ENCODE measurements around the gene WASF3. TPM values are rescaled to one million over a fixed set of nuclear protein-coding genes. Genes with fewer than 3 reads are reported as not detected.

WASF3 gene
- total and polyA plus RNA-seq, 2 experiments from 2014 or later = 9.9 to 20.7 TPM

DNA sequence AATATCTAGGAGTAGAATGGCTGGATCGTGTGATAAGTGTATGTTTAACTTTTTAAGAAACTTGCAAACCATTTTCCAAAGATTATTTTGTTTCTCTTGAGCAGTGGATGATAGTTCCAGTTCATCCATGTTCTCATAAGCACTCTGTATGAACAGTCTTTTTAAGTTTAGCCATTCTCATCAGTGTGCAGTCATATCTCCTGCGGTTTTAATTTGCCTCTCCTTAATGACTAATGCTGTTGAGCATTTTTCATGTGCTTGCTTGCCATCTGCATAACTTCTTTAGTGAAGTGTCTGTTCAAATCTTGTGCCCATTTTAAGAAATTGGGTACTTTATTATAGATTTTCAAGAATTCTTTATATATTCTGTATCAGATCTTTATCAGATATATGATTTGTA, 58.6 kb downstream of the WASF3 start:
- Histone ChIP-seq H4K20me1 (replicated peaks; ENCODE audit: insufficient read depth) (no peaks in the 10 kb centered on the region), H3F3A (replicated peaks; ENCODE audit: low read depth) (no peaks in the 10 kb centered on the region), H3K9me2 (ENCODE audit: insufficient read depth) (no peaks in the 10 kb centered on the region), H3K27me3 (ENCODE audit: insufficient read depth) (no peaks in the 10 kb centered on the region), H3K27ac (ENCODE audit: low read depth) (no peak overlapping the region), H3K4me3 (no peak overlapping the region), H2AFZ (no peak overlapping the region), H3K4me1 (ENCODE audit: insufficient read depth) (no peaks in the 10 kb centered on the region), H3K79me2 (replicated peaks; ENCODE audit: insufficient read depth) (no peaks in the 10 kb centered on the region), H3K36me3 (ENCODE audit: insufficient read depth) (no peaks in the 10 kb centered on the region), H3K4me2 (no peak overlapping the region)
- H3K36me3 Mint-ChIP-seq (ENCODE audit: low read depth) = peaks cover 10% of the 10 kb centered on the region; the same call in 2 of the 3 replicates
- no peaks in the 10 kb centered on the region for H3K4me1 Mint-ChIP-seq
- H3K4me3 Mint-ChIP-seq = no peak overlapping the region
- ATAC-seq = no peak
- H3K27me3 Mint-ChIP-seq (ENCODE audit: insufficient read depth, low read depth, poor library complexity) = no peaks in the 10 kb centered on the region
- DNase-seq (ENCODE audit: low spot score) = no peak
- no peak overlapping the region for H3K27ac Mint-ChIP-seq
- H3K9me3 Mint-ChIP-seq = no peaks in the 10 kb centered on the region
- TF ChIP-seq, protein P1, sequence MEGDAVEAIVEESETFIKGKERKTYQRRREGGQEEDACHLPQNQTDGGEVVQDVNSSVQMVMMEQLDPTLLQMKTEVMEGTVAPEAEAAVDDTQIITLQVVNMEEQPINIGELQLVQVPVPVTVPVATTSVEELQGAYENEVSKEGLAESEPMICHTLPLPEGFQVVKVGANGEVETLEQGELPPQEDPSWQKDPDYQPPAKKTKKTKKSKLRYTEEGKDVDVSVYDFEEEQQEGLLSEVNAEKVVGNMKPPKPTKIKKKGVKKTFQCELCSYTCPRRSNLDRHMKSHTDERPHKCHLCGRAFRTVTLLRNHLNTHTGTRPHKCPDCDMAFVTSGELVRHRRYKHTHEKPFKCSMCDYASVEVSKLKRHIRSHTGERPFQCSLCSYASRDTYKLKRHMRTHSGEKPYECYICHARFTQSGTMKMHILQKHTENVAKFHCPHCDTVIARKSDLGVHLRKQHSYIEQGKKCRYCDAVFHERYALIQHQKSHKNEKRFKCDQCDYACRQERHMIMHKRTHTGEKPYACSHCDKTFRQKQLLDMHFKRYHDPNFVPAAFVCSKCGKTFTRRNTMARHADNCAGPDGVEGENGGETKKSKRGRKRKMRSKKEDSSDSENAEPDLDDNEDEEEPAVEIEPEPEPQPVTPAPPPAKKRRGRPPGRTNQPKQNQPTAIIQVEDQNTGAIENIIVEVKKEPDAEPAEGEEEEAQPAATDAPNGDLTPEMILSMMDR (conservative IDR thresholded peaks at IDR 0.05; ENCODE audit: low read depth in 2 of 2) = no peak
- TF ChIP-seq NANOG (IDR thresholded peaks at IDR 0.05; ENCODE audit: borderline replicate concordance) (no peak), STAT1 (IDR thresholded peaks at IDR 0.05; ENCODE audit: unreplicated experiment) (no peak), JUNB (IDR thresholded peaks at IDR 0.05; ENCODE audit: unreplicated experiment) (no peak), POLR2AphosphoS5 (IDR thresholded peaks at IDR 0.05; ENCODE audit: low read depth) (no peak), ZNF331 (CRISPR knock-in tag; IDR thresholded peaks at IDR 0.05; ENCODE audit: low read depth) (no peak), CREB1 (CRISPR knock-in tag; IDR thresholded peaks at IDR 0.05; ENCODE audit: low read depth) (no peak), ZNF114 (CRISPR knock-in tag; IDR thresholded peaks at IDR 0.05) (no peak)
- TF ChIP-seq, protein P2, sequence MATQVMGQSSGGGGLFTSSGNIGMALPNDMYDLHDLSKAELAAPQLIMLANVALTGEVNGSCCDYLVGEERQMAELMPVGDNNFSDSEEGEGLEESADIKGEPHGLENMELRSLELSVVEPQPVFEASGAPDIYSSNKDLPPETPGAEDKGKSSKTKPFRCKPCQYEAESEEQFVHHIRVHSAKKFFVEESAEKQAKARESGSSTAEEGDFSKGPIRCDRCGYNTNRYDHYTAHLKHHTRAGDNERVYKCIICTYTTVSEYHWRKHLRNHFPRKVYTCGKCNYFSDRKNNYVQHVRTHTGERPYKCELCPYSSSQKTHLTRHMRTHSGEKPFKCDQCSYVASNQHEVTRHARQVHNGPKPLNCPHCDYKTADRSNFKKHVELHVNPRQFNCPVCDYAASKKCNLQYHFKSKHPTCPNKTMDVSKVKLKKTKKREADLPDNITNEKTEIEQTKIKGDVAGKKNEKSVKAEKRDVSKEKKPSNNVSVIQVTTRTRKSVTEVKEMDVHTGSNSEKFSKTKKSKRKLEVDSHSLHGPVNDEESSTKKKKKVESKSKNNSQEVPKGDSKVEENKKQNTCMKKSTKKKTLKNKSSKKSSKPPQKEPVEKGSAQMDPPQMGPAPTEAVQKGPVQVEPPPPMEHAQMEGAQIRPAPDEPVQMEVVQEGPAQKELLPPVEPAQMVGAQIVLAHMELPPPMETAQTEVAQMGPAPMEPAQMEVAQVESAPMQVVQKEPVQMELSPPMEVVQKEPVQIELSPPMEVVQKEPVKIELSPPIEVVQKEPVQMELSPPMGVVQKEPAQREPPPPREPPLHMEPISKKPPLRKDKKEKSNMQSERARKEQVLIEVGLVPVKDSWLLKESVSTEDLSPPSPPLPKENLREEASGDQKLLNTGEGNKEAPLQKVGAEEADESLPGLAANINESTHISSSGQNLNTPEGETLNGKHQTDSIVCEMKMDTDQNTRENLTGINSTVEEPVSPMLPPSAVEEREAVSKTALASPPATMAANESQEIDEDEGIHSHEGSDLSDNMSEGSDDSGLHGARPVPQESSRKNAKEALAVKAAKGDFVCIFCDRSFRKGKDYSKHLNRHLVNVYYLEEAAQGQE (IDR thresholded peaks at IDR 0.05; ENCODE audit: unreplicated experiment) = no peak
- TF ChIP-seq, protein P3, sequence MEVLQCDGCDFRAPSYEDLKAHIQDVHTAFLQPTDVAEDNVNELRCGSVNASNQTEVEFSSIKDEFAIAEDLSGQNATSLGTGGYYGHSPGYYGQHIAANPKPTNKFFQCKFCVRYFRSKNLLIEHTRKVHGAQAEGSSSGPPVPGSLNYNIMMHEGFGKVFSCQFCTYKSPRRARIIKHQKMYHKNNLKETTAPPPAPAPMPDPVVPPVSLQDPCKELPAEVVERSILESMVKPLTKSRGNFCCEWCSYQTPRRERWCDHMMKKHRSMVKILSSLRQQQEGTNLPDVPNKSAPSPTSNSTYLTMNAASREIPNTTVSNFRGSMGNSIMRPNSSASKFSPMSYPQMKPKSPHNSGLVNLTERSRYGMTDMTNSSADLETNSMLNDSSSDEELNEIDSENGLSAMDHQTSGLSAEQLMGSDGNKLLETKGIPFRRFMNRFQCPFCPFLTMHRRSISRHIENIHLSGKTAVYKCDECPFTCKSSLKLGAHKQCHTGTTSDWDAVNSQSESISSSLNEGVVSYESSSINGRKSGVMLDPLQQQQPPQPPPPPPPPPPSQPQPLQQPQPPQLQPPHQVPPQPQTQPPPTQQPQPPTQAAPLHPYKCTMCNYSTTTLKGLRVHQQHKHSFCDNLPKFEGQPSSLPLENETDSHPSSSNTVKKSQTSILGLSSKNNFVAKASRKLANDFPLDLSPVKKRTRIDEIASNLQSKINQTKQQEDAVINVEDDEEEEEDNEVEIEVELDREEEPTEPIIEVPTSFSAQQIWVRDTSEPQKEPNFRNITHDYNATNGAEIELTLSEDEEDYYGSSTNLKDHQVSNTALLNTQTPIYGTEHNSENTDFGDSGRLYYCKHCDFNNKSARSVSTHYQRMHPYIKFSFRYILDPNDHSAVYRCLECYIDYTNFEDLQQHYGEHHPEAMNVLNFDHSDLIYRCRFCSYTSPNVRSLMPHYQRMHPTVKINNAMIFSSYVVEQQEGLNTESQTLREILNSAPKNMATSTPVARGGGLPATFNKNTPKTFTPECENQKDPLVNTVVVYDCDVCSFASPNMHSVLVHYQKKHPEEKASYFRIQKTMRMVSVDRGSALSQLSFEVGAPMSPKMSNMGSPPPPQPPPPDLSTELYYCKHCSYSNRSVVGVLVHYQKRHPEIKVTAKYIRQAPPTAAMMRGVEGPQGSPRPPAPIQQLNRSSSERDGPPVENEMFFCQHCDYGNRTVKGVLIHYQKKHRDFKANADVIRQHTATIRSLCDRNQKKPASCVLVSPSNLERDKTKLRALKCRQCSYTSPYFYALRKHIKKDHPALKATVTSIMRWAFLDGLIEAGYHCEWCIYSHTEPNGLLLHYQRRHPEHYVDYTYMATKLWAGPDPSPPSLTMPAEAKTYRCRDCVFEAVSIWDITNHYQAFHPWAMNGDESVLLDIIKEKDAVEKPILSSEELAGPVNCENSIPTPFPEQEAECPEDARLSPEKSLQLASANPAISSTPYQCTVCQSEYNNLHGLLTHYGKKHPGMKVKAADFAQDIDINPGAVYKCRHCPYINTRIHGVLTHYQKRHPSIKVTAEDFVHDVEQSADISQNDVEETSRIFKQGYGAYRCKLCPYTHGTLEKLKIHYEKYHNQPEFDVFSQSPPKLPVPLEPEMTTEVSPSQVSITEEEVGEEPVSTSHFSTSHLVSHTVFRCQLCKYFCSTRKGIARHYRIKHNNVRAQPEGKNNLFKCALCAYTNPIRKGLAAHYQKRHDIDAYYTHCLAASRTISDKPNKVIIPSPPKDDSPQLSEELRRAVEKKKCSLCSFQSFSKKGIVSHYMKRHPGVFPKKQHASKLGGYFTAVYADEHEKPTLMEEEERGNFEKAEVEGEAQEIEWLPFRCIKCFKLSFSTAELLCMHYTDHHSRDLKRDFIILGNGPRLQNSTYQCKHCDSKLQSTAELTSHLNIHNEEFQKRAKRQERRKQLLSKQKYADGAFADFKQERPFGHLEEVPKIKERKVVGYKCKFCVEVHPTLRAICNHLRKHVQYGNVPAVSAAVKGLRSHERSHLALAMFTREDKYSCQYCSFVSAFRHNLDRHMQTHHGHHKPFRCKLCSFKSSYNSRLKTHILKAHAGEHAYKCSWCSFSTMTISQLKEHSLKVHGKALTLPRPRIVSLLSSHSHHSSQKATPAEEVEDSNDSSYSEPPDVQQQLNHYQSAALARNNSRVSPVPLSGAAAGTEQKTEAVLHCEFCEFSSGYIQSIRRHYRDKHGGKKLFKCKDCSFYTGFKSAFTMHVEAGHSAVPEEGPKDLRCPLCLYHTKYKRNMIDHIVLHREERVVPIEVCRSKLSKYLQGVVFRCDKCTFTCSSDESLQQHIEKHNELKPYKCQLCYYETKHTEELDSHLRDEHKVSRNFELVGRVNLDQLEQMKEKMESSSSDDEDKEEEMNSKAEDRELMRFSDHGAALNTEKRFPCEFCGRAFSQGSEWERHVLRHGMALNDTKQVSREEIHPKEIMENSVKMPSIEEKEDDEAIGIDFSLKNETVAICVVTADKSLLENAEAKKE (CRISPR knock-in tag; IDR thresholded peaks at IDR 0.05) = no peak

Data from GM23338 (cell line).